ENCODE data around the gene TRAPPC6A. TPM values are rescaled to one million over a fixed set of nuclear protein-coding genes. Genes with fewer than 3 reads are reported as not detected.
"Not testable (repeated sequence)": the region's sequence is repeated elsewhere in the genome, so short reads cannot be mapped to it uniquely, and the experiment has no call there.

TRAPPC6A gene
- total RNA-seq, 4 donors from 2014 or later, result 18.4 to 29.2 (median 24.8) TPM

DNA sequence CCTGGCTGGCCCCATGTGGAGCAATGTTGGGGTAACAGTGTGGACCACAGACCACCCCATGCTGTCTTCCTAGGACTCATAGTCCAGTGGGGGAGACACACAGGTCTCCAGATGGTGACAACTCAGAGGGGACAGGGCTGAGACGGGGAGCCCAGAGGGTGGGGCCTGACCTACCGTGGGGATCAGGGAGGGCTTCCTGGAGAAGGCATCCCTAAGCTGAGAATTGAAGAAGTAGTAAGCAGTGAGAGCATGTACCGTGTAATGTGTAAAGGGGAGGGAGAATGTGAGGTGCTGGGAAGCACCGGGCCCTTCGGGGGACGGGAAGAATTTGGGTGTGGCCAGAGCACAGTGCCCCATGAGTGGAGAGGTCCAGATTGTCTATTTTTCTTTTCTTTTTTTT, 54.0 kb downstream of the TRAPPC6A start:
- intact Hi-C loops (cut with DNase I; ENCODE audit: low total_unique reads), result no loop called here
- H3K27ac ChIP-seq, result no peak overlapping the region
- ATAC-seq (no peak), DNase-seq (no peak)
- peaks cover 6 to 7% of the 10 kb centered on the region in 2 donors for H3K4me1 ChIP-seq
- no peak for TF ChIP-seq POLR2A (IDR thresholded peaks at IDR 0.05)
- TF ChIP-seq, protein P1, sequence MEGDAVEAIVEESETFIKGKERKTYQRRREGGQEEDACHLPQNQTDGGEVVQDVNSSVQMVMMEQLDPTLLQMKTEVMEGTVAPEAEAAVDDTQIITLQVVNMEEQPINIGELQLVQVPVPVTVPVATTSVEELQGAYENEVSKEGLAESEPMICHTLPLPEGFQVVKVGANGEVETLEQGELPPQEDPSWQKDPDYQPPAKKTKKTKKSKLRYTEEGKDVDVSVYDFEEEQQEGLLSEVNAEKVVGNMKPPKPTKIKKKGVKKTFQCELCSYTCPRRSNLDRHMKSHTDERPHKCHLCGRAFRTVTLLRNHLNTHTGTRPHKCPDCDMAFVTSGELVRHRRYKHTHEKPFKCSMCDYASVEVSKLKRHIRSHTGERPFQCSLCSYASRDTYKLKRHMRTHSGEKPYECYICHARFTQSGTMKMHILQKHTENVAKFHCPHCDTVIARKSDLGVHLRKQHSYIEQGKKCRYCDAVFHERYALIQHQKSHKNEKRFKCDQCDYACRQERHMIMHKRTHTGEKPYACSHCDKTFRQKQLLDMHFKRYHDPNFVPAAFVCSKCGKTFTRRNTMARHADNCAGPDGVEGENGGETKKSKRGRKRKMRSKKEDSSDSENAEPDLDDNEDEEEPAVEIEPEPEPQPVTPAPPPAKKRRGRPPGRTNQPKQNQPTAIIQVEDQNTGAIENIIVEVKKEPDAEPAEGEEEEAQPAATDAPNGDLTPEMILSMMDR (IDR thresholded peaks at IDR 0.05 in 4 of 5, conservative IDR thresholded peaks at IDR 0.05 in 1 of 5), result no peak
- H3K9me3 ChIP-seq, result no peaks in the 10 kb centered on the region
- in situ Hi-C loops (cut with MboI; ENCODE audit: low sequenced_read_pairs in 4 of 4), result no loop called here
- H3K4me3 ChIP-seq, result no peak overlapping the region
- no peaks in the 10 kb centered on the region for H3K36me3 ChIP-seq
- no peaks in the 10 kb centered on the region for H3K27me3 ChIP-seq

DNA sequence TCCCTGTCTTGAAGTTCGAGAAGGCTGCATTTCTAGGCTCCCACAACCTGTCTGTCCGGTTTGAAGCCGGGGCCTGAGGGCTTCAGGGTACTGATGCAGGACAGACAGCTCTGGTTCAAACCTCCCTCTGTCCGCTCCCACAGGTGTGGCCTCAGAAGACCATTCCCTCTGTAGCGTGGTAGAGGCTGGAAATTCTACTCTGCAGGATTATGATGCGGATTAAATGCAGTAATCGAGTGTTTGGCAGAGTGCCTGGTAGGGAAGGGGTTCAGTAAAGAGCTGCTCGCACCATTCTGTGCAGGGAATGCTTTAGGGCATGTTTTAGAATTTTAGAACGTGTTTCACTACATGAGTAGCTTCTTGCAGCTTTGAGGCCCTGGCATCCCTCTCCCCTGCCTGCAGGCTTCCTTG, 54.6 kb downstream of the TRAPPC6A start:
- no peaks in the 10 kb centered on the region for H3K9me3 ChIP-seq
- no peak overlapping the region for H3K27ac ChIP-seq
- in situ Hi-C loops (cut with MboI; ENCODE audit: low sequenced_read_pairs in 4 of 4) (no loop called here), intact Hi-C loops (cut with DNase I; ENCODE audit: low total_unique reads) (no loop called here)
- DNase-seq (no peak), ATAC-seq (no peak)
- H3K27me3 ChIP-seq, result no peaks in the 10 kb centered on the region
- H3K4me1 ChIP-seq, result peaks cover 12 to 13% of the 10 kb centered on the region in 2 donors
- no peak for TF ChIP-seq POLR2A (IDR thresholded peaks at IDR 0.05)
- TF ChIP-seq, protein P1 (IDR thresholded peaks at IDR 0.05 in 4 of 5, conservative IDR thresholded peaks at IDR 0.05 in 1 of 5), result no peak
- H3K4me3 ChIP-seq, result no peak overlapping the region
- no peaks in the 10 kb centered on the region for H3K36me3 ChIP-seq

GRCh38 chr19:45122832-45123231, 55.2 kb downstream of the TRAPPC6A start:
- H3K27me3 ChIP-seq, result no peaks in the 10 kb centered on the region
- no peak overlapping the region for H3K27ac ChIP-seq
- no peak for DNase-seq
- in situ Hi-C loops (cut with MboI; ENCODE audit: low sequenced_read_pairs in 4 of 4) (no loop called here), intact Hi-C loops (cut with DNase I; ENCODE audit: low total_unique reads) (no loop called here)
- no peaks in the 10 kb centered on the region for H3K36me3 ChIP-seq
- H3K4me1 ChIP-seq, result peaks cover 17 to 19% of the 10 kb centered on the region in 2 donors
- no peaks in the 10 kb centered on the region for H3K9me3 ChIP-seq
- TF ChIP-seq, protein P1 (IDR thresholded peaks at IDR 0.05 in 4 of 5, conservative IDR thresholded peaks at IDR 0.05 in 1 of 5), result no peak
- TF ChIP-seq POLR2A (IDR thresholded peaks at IDR 0.05), result no peak
- no peak overlapping the region for H3K4me3 ChIP-seq
- ATAC-seq, result no peak

DNA sequence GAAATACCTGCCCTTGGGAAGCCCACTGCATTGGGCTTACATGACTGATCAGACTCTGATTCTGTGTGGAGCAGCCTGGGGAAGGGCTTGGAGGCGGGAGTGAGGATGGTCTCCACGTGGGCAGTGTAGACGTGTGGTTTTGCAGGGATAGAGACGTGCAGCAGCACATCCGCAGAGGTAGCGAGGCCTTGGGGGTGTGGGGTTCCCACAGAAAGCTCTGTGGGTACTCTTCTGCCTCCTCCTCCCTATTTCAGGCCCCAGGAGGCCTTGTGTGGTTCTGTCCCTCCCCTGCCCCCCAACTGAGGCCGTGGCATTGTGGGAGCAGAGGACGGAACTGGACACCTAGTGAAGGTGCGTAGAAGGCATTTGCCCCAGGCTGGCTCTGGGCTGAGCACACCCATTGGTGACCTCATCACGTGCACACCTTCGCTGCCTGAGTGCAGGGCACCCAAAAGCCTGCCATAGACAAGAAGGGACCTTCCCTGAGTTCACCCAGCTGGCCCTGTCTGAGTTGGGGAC, 56.2 kb downstream of the TRAPPC6A start:
- H3K36me3 ChIP-seq, result no peaks in the 10 kb centered on the region
- in situ Hi-C loops (cut with MboI; ENCODE audit: low sequenced_read_pairs in 4 of 4) (no loop called here), intact Hi-C loops (cut with DNase I; ENCODE audit: low total_unique reads) (no loop called here)
- peaks cover 20 to 29% of the 10 kb centered on the region in 2 donors for H3K4me1 ChIP-seq
- TF ChIP-seq POLR2A (IDR thresholded peaks at IDR 0.05), result no peak
- TF ChIP-seq, protein P1 (IDR thresholded peaks at IDR 0.05 in 4 of 5, conservative IDR thresholded peaks at IDR 0.05 in 1 of 5), result no peak
- H3K27ac ChIP-seq, result no peak overlapping the region
- no peak for DNase-seq
- H3K9me3 ChIP-seq, result no peaks in the 10 kb centered on the region
- no peak overlapping the region for H3K4me3 ChIP-seq
- H3K27me3 ChIP-seq, result no peaks in the 10 kb centered on the region
- no peak for ATAC-seq

DNA sequence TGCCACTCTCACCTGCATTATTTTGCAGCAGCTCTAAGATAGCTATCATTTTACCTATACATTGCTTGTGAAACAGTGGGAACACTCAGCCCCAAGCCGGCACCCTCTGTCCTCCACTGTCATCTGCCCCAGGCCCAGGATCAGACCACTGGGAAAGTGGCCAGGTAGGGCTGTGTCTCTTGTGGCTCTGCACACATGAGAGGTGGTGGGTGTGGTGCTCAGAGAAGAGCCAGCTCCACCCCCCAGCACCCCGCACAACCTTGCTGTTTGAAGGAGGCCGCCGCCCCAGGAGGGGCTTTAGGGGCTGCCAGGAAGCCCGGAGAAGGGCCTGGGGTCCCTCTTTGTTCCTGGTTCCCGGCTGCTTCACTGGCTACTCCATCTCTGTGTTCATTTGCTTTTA, 58.5 kb downstream of the TRAPPC6A start:
- in situ Hi-C loops (cut with MboI; ENCODE audit: low sequenced_read_pairs in 4 of 4), result no loop called here
- ATAC-seq, result no peak
- intact Hi-C loops (cut with DNase I; ENCODE audit: low total_unique reads), result no loop called here
- H3K27ac ChIP-seq, result no peak overlapping the region
- H3K27me3 ChIP-seq, result no peaks in the 10 kb centered on the region
- H3K4me1 ChIP-seq, result peaks cover 36 to 46% of the 10 kb centered on the region in 2 donors
- no peak overlapping the region for H3K4me3 ChIP-seq
- no peak for TF ChIP-seq POLR2A (IDR thresholded peaks at IDR 0.05)
- TF ChIP-seq, protein P1 (IDR thresholded peaks at IDR 0.05 in 4 of 5, conservative IDR thresholded peaks at IDR 0.05 in 1 of 5), result no peak
- H3K36me3 ChIP-seq, result no peaks in the 10 kb centered on the region
- no peak for DNase-seq
- H3K9me3 ChIP-seq, result no peaks in the 10 kb centered on the region

DNA sequence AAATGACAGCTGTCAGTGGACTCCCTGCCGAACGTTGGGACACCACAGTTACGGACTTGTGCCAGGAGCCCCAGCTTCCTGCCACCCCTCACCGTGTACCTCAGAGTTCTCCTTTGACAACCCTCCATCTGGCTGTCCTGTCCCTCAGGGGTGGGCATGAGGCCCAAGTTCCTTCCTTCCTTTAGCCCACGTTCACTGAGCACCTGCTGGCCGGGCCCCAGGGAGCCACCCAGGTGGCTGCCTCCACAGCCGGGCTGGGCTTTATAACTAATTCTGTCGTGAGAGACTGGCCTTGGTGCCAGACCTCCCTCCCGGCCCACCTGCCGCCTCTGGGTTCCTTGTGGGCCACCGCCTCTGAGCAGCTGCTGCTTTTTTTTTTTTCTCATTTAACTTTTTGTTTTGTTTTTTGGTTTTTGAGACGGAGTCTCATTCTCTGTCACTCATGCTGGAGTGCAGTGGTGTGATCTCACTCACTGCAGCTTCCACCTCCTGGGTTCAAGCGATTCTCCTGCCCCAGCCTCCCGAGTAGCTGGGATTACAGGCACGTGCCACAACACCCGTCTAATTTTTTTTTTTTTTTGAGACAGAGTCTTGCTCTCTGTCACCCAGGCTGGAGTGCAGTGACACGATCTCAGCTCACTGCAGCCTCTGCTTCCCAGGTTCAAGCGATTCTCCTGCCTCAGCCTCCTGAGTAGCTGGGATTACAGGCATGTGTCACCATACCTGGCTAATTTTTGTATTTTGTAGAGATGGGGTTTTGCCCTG, 59.3 kb downstream of the TRAPPC6A start:
- ATAC-seq, result peak in 1 of 2 donors; percentile 3
- H3K4me3 ChIP-seq; H3K27me3 ChIP-seq; DNase-seq; H3K9me3 ChIP-seq; H3K36me3 ChIP-seq; intact Hi-C loops (cut with DNase I; ENCODE audit: low total_unique reads); in situ Hi-C loops (cut with MboI; ENCODE audit: low sequenced_read_pairs in 4 of 4): not testable (repeated sequence)
- Histone ChIP-seq H3K4me1 (peaks cover 40 to 46% of the 10 kb centered on the region in 2 donors), H3K27ac (peak overlapping the region; percentile 41 to 74 (median 50))
